Activated CD4-positive, alpha-beta T cell treated with anti-CD3 and anti-CD28 coated beads, Interleukin-2, Interleukin-4, amounts not matched to agents 100 ng/mL and 50 ng/mL, durations not matched to agents 16 hours and 8 hours (primary cell): ENCODE measurements around the gene PNLIPRP1.

Source experiments
- DNase-seq: peaks from one replicate; pipeline ENCODE4 v3.0.0-alpha.2; 2020; ENCODE audit warnings: low spot score

PNLIPRP1 gene

DNA sequence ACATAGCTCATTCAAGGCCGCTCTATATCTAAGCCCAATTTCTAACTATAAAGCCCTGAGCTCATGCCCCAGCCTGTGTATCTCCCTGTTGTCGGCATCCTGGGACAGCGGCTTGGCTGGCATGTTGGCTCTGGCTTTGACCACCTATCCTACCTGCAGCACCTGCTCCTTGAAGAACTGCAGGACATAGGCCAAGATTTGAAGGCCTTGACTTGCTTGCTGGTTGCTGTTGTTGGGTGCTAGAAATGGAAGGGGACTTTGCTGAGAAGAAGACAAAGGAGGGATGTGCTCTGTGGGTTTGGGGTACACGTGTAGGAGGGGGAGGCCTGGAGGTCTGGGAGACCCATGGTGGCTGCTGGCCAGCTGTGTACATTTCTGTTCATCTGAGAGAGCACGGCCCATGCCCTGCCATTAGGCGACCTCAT, 41.1 kb downstream of the PNLIPRP1 start:
- no peak for DNase-seq

DNA sequence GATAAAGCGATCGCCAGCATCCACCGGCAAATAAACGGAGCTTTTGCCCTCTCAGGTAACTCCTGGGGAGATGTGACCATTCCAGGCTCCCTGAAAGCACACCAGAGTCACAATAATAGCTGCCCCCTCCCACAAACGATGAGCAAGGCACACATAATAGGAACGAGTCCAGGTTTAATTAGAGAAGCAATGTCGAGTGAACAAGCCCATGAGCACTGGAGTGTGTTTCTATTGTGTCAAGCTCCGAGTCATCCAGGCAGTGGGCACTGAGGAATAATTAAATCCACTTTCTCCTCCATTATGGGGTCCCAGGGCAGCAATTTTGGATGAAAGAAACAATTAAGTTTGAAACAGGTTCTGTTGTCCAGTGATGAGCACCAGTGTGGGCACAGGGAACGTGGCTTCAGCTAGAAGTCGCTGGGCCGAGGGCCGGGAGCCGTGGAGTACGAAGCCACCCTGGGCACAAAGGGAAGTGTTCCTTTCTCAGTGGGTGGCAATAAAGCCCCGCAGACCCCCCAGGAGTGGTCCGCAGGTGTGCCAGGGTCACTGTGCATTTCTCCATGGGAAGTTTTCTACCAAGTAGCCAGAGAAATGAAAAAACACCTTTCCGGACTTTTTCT, 41.9 kb downstream of the PNLIPRP1 start:
- DNase-seq, result no peak

DNA sequence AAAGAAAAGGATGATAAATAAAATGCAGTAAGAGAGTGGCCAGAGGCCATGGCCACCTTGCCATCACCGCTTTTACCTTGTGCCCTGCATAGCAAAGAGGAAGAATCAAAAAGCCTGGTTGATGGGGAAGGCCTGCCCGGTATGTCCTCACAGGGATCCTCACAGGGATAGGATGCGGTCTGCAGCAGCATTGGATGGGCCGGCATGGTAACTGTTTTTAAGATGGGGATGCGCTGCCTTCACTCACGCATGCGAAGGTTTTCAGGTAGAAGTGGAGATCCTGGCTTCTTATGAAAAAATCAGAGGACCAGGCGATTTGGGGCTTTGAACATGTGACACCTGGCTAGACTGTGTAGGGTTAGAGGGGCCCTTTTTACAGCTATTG, 42.4 kb downstream of the PNLIPRP1 start:
- DNase-seq, result no peak

DNA sequence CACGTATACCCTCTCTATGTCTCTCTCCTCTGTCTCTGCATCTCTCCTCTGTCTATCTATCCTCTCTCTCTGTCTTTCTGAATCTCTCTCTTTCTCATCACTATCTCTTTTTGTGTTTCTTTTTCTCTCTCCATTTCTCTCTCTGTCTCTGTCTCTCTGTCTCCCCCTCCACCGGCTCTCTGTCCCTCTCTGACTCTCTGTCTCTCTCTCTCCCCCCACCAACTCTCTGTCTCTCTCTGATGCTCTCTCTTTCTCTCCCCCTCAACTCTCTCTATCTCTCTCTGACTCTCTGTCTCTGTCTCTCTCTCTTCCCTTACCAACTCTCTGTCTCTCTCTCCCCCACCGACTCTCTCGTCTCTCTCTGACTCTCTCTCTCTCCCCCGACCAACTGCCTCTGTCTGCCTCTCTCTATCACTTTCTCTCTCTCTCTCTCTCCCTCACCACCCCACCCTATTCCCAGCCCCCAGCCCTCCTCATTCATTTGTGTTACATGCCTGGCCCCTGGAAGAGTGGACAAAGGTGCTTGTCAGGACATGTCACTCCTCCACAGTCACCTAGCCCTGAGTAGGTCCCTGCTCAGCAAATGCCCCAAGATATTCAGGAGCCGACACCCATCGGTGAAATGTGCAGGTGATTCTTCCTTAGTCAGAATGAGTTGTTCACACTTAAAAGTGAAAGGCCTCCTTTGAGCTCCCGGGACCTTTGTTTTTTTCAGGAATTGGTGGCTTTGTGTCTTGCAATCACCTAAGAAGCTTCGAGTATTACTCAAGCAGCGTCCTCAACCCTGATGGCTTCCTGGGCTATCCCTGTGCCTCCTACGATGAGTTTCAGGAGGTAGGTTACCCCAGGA, 43.6 kb downstream of the PNLIPRP1 start:
- no peak for DNase-seq

DNA sequence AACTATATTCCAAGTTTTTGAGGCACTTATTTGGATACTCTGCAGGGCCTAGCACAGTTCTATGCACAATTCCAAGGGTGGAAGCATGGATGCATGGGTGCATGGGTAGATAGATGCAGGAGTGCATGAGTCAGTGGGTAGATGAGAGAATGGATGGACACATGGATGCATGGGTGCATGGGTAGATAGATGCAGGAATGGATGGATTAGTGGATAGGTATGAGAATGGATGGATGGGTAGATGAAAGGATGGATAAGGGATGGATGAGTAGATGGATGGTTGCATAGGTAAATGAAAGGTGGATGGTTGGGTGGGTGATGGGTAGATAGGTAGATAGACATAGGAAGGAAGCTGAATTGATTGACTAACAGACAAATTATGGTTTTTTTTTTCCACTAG, 45.6 kb downstream of the PNLIPRP1 start:
- DNase-seq, result no peak

DNA sequence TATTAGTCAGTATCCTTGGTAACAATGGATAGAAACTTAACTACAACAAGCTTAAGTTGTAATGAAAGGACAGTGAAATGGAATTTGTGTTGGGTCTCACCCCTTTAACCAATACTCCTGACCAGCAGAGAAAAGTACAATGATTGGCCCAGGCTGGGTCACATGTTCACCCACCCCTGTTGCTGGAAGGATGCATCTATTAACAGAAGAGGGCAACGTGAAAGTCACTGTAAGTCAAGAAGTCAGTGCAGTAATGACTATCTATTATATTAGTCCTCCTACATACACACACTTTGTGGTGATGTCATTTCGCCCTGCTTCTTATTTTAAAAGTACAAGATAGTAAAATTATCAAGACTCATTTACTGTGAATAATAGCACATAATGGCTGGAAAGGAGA, 46.2 kb downstream of the PNLIPRP1 start:
- no peak for DNase-seq

DNA sequence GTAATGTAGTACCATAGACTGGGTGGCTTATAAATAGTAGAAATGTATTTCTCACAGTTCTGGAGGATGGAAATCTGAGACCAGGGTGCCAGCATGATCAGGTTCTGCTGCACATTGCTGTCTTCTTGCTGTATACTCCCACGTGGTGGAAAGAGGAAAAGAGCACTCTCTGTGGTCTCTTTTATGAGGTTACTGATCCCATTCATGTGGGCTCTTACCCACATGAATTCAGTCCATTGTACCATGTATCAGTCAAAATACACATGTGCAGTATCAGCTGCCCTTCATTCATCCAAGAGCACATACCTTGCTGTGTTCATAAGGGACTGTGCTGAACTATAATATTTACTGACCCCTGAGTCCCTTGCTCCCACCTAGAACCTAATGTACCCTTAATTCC, 47.1 kb downstream of the PNLIPRP1 start:
- DNase-seq, result no peak

DNA sequence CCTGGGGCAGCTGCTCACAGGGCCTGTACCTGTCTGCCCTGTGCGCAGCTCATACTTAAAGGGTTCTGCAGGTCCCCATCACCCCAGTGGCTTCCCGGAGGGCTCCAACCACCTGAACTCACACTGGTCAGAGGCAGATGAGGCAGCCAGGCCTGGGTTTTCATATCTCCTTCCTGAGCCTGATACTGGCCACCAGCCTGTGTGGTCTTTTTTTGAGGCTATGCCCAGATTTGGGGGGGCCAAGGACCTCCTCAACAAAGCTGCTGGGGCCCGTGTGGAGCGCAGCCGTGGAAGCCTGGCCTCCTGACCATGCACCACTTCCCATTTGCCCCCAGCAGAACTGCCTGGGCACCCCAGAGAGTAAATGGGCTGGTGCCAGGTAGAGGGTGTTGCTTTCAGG, 55.7 kb downstream of the PNLIPRP1 start:
- no peak for DNase-seq

DNA sequence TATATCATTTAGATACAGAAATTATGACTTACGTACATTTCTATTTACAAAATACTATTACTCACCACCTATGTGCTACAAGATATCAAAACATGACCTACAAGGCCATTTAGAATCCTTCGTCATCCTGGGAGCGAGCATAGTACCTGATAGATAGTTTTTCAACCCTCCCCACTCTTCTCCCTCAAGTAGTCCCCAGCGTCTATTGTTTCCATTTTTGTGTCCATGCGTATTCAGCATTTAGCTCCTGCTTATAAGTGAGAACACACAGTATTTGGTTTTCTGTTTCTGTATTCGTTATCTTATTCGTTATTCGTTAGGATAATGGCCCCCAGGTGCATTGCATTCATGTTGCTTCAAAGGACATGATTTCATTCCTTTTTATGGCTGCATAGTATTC, 58.1 kb downstream of the PNLIPRP1 start:
- DNase-seq, result no peak

DNA sequence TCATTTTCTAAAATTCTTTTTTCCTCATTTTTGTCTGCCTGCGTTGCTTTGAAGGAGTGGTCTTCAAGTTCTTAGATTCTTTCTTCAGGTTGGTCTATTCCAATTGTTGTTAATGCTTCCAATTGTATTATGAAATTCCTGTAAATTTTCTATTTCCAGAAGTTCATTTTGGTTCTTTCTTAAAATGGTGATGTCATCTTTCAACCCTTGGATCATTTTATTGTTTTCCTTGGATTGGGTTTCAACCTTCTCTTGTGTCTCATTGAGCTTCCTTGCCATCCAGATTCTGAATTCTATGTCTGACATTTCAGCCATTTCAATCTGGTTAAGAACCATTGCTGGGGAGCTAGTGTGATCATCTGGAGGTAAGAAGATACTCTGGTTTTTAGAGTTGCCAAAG, 63.1 kb downstream of the PNLIPRP1 start:
- no peak for DNase-seq

DNA sequence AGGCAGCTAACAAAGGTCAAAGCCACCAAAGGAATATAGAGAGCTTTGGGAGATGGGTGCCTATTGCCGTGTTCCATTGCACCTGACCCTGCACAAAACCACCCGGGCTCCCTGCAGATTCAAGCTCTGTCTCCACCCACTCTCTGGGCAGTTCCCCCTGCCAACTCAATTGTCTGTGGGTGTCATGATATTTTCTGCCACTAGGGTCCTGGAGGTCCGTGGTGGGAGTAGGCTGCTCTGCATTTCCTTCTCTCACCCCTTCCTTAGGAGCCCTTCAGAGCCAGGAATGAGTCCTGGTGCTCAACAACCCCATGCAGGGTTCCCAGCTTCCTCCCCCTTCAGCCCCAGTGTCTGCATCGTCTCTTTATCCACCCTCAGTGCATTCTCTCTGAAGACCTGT, 64.1 kb downstream of the PNLIPRP1 start:
- no peak for DNase-seq

DNA sequence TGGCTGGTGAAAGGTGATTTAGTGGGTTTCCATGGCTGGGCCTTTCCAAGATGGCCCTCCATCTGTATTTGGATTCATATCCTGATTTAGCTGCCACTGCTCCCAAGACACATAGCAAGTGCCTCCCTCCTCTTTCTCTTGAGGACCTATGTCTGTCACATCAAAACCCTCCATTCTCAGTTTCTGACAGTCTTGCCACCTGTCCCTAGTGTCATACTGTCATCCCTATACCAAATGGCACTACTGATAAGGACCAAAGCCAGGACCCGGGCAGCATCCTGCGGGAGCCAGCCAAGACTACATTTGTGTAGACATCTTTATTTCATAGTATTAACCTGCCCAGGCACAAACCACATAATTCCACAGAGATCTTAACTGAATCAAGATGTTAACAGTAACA, 64.8 kb downstream of the PNLIPRP1 start:
- no peak for DNase-seq

DNA sequence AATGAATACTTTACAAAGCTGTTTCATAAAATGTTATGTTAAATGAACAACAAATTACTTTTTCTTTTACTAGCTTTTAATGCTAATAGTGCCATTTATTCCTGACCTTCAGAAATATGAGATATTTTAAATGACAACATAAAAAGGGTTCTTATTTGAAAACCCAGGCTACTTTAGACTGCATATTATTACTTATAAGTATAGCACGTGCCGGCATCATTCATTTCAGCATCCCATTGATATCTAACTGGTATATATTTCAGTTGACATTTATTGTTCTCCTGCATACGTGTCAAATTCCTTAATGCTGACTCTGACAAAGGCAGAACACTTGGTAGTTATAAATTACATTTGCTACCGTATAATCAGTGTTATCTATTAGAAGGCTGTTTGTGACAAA, 65.3 kb downstream of the PNLIPRP1 start:
- no peak for DNase-seq

DNA sequence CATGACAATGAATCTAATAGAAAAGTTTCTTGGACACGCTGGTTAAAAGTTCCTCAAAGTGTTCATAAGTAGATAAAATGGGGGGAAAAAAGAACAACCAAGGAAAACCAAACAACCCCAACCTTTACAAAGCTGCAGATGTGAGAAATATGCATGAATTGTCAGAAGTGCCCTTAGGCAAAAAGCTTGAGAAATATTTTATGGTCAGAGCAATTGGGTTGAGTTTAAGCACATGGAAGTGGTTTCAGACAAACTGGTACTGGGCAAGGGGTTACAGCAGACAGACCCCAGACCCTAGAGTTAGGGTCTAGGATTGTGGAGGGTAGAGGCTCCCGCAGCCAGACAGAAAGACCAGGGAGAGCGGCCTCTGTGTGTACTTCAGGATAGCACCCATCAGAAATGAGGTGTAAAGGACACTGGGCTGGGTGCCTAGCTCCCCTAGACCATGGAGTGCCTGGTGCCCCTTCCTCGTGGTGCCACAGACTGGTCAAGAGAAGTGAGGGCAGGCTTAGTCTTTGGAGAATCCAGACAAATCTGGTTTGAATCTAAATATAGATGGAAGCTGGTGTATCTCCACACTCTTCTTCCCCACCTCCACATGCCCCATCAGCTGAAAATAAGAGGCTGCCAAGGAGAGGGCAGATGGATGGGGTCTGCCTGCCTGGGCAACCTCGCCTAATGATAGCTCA, 67.2 kb downstream of the PNLIPRP1 start:
- no peak for DNase-seq
